SK-N-SH (cell line): ENCODE results near the gene CCL7.
A peak's percentile ranks its signal among the peaks of the same experiment; 100 is the strongest.

Experiments
- EP300 ChIP-seq, 2 experiments: IDR thresholded peaks; 2 replicates each; pipeline versions ENCODE4 v1.4.0 to v1.6.1; 2012; ENCODE audit warnings: borderline replicate concordance in 1 of 2, low read depth in 1 of 2, low read length in 1 of 2
- POLR2AphosphoS5 ChIP-seq: IDR thresholded peaks from 2 replicates; pipeline ENCODE4 v1.6.1; 2012; ENCODE audit warnings: low read depth, low read length
- RFX5 ChIP-seq: IDR thresholded peaks from 2 replicates; pipeline ENCODE4 v1.6.1; 2012; ENCODE audit warnings: mild to moderate bottlenecking, improper control_type of control experiment, low read length
- SIN3A ChIP-seq: IDR thresholded peaks from 2 replicates; pipeline ENCODE4 v1.6.1; 2012; ENCODE audit warnings: low read depth, mild to moderate bottlenecking, low read length, moderate library complexity, borderline replicate concordance
- TEAD4 ChIP-seq: IDR thresholded peaks from 2 replicates; pipeline ENCODE4 v1.4.0; 2012; ENCODE audit warnings: mild to moderate bottlenecking, borderline replicate concordance; ENCODE audit not compliant: insufficient read depth
- TF ChIP-seq, protein P1 (sequence below): fragments of 200-600 bp; sonication (generic); IDR thresholded peaks from 2 replicates; pipeline ENCODE4 v1.6.1; 2017; ENCODE audit warnings: antibody characterized with exemption, mild to moderate bottlenecking, moderate library complexity
- TF ChIP-seq, protein P2 (sequence below): IDR thresholded peaks from 2 replicates; pipeline ENCODE4 v1.4.0; 2012; ENCODE audit warnings: low read depth
- TF ChIP-seq, protein P3 (sequence below): IDR thresholded peaks from 2 replicates; pipeline ENCODE4 v1.4.0; 2012; ENCODE audit warnings: low read depth, borderline replicate concordance

DNA sequence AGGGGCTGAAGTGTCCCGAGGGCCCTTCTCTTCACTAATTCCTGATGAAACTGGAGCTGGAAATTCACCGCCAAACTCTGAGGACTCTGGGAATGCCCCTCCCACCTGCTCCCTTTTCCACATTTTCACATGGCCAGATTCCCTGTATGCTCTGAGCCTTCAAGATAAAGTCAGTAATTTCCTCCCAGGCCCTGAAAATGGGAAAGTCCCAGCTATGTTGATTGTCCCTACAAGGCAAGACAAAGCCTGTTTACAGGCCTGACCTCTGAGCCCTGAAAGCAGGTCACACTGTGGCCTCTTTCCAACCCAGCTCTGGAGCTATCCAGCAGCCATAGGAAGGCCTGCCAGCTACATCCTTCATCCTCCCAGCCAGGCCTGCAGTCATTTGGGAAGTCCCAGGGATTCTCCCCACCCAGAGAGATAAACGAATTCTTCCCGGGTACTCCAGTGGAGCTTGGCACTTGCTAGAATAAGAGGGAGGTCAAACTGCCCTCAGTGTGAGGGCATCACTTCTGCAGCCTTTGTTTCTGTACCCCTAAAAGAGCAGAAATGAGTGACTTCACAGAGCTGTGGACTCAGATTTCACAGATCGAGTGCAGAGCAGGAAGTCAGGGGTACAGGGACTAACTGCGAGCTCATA, 34.5 kb upstream of the CCL7 start:
- TF ChIP-seq POLR2AphosphoS5 (no peak), EP300 (IDR thresholded peaks at IDR 0.05; ENCODE audit: borderline replicate concordance in 1 of 2, low read depth in 1 of 2, low read length in 1 of 2) (0 out of 4 replicates have a peak, but pooled peaks of 1 of the 2 experiments have one; percentile 17), RFX5 (no peak), TEAD4 (no peak), SIN3A (no peak)
- TF ChIP-seq, protein P1, sequence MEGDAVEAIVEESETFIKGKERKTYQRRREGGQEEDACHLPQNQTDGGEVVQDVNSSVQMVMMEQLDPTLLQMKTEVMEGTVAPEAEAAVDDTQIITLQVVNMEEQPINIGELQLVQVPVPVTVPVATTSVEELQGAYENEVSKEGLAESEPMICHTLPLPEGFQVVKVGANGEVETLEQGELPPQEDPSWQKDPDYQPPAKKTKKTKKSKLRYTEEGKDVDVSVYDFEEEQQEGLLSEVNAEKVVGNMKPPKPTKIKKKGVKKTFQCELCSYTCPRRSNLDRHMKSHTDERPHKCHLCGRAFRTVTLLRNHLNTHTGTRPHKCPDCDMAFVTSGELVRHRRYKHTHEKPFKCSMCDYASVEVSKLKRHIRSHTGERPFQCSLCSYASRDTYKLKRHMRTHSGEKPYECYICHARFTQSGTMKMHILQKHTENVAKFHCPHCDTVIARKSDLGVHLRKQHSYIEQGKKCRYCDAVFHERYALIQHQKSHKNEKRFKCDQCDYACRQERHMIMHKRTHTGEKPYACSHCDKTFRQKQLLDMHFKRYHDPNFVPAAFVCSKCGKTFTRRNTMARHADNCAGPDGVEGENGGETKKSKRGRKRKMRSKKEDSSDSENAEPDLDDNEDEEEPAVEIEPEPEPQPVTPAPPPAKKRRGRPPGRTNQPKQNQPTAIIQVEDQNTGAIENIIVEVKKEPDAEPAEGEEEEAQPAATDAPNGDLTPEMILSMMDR, result no peak
- TF ChIP-seq, protein P2, sequence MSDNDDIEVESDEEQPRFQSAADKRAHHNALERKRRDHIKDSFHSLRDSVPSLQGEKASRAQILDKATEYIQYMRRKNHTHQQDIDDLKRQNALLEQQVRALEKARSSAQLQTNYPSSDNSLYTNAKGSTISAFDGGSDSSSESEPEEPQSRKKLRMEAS, result no peak
- TF ChIP-seq, protein P3, sequence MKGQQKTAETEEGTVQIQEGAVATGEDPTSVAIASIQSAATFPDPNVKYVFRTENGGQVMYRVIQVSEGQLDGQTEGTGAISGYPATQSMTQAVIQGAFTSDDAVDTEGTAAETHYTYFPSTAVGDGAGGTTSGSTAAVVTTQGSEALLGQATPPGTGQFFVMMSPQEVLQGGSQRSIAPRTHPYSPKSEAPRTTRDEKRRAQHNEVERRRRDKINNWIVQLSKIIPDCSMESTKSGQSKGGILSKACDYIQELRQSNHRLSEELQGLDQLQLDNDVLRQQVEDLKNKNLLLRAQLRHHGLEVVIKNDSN, result no peak
